Measurements from ENCODE around the gene DFFB. TPM values are rescaled to one million over a fixed set of nuclear protein-coding genes. Genes with fewer than 3 reads are reported as not detected.

The DFFB gene
- polyA plus RNA-seq, 1 donor from 2014 or later = 20.2 TPM

- H3K79me2 ChIP-seq (replicated peaks; ENCODE audit: insufficient read depth, low read length) = no peaks in the 10 kb centered on the region
- H3K4me3 ChIP-seq (ENCODE audit: low read length) = no peak overlapping the region
- no peaks in the 10 kb centered on the region for H3F3A ChIP-seq (ENCODE audit: insufficient read depth, low read length, poor library complexity, severe bottlenecking)
- no peak overlapping the region for H2AFZ ChIP-seq (ENCODE audit: low read depth, low read length)
- H4K20me1 ChIP-seq (ENCODE audit: insufficient read depth) = no peaks in the 10 kb centered on the region
- no peak overlapping the region for H3K9ac ChIP-seq (ENCODE audit: low read length)
- no peak overlapping the region for H3K4me2 ChIP-seq (ENCODE audit: low read length)
- TF ChIP-seq EZH2 (IDR thresholded peaks at IDR 0.05; ENCODE audit: borderline replicate concordance, insufficient read depth, low read length, poor library complexity, severe bottlenecking) (no peak), RAD21 (conservative IDR thresholded peaks at IDR 0.05) (no peak), EP300 (conservative IDR thresholded peaks at IDR 0.05; ENCODE audit: poor library complexity, severe bottlenecking) (no peak), SMC3 (conservative IDR thresholded peaks at IDR 0.05; ENCODE audit: poor library complexity) (no peak), MXI1 (conservative IDR thresholded peaks at IDR 0.05; ENCODE audit: poor library complexity, severe bottlenecking) (no peak), POLR2AphosphoS5 (IDR thresholded peaks at IDR 0.05) (no peak), CTCF (IDR thresholded peaks at IDR 0.05; ENCODE audit: poor library complexity, severe bottlenecking) (no peak), TAF1 (IDR thresholded peaks at IDR 0.05; ENCODE audit: low read depth) (no peak)
- TF ChIP-seq, protein P1, sequence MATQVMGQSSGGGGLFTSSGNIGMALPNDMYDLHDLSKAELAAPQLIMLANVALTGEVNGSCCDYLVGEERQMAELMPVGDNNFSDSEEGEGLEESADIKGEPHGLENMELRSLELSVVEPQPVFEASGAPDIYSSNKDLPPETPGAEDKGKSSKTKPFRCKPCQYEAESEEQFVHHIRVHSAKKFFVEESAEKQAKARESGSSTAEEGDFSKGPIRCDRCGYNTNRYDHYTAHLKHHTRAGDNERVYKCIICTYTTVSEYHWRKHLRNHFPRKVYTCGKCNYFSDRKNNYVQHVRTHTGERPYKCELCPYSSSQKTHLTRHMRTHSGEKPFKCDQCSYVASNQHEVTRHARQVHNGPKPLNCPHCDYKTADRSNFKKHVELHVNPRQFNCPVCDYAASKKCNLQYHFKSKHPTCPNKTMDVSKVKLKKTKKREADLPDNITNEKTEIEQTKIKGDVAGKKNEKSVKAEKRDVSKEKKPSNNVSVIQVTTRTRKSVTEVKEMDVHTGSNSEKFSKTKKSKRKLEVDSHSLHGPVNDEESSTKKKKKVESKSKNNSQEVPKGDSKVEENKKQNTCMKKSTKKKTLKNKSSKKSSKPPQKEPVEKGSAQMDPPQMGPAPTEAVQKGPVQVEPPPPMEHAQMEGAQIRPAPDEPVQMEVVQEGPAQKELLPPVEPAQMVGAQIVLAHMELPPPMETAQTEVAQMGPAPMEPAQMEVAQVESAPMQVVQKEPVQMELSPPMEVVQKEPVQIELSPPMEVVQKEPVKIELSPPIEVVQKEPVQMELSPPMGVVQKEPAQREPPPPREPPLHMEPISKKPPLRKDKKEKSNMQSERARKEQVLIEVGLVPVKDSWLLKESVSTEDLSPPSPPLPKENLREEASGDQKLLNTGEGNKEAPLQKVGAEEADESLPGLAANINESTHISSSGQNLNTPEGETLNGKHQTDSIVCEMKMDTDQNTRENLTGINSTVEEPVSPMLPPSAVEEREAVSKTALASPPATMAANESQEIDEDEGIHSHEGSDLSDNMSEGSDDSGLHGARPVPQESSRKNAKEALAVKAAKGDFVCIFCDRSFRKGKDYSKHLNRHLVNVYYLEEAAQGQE (IDR thresholded peaks at IDR 0.05; ENCODE audit: borderline replicate concordance) = no peak
- H3K9me2 ChIP-seq (ENCODE audit: insufficient read depth, low read length) = no peaks in the 10 kb centered on the region
- no peaks in the 10 kb centered on the region for H3K9me3 ChIP-seq (ENCODE audit: low read length)
- H3K27me3 ChIP-seq (ENCODE audit: insufficient read depth, low read depth, low read length) = no peaks in the 10 kb centered on the region
- H3K36me3 ChIP-seq (ENCODE audit: insufficient read depth, low read length) = no peaks in the 10 kb centered on the region
- no peak overlapping the region for H3K27ac ChIP-seq (ENCODE audit: low read length)
Observed at GRCh38 chr1:3918966-3919611, 61.8 kb downstream of the DFFB start.

DNA sequence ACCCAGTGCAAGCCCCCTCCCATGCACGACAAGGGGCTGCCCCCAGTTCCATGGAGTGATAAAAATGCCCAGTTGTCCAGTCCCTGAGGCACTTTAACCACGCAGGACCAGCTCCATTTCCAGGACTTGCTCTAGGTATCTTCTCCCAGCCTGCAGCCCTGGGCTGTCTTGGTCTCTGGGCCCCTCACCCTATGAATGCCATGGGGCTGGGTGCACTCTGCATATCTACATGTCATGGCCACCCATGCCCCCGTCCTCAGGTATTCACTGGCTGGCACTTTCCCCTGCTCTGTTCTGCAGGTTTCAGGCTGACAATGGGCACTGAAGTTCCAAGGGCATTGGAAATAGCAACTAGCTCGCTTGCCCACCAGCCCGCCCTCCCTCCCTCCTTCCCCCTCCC lies 62.4 kb downstream of the DFFB start:
- TF ChIP-seq EZH2 (IDR thresholded peaks at IDR 0.05; ENCODE audit: borderline replicate concordance, insufficient read depth, low read length, poor library complexity, severe bottlenecking) (no peak), POLR2AphosphoS5 (IDR thresholded peaks at IDR 0.05) (no peak), TAF1 (IDR thresholded peaks at IDR 0.05; ENCODE audit: low read depth) (no peak), MXI1 (conservative IDR thresholded peaks at IDR 0.05; ENCODE audit: poor library complexity, severe bottlenecking) (no peak), CTCF (IDR thresholded peaks at IDR 0.05; ENCODE audit: poor library complexity, severe bottlenecking) (no peak), SMC3 (conservative IDR thresholded peaks at IDR 0.05; ENCODE audit: poor library complexity) (no peak), EP300 (conservative IDR thresholded peaks at IDR 0.05; ENCODE audit: poor library complexity, severe bottlenecking) (no peak), RAD21 (conservative IDR thresholded peaks at IDR 0.05) (no peak)
- TF ChIP-seq, protein P1 (IDR thresholded peaks at IDR 0.05; ENCODE audit: borderline replicate concordance) = no peak
- Histone ChIP-seq H3K9me2 (ENCODE audit: insufficient read depth, low read length) (no peaks in the 10 kb centered on the region), H2AFZ (ENCODE audit: low read depth, low read length) (no peak overlapping the region), H3F3A (ENCODE audit: insufficient read depth, low read length, poor library complexity, severe bottlenecking) (no peaks in the 10 kb centered on the region), H3K9ac (ENCODE audit: low read length) (no peak overlapping the region), H3K4me3 (ENCODE audit: low read length) (no peak overlapping the region), H3K27ac (ENCODE audit: low read length) (no peak overlapping the region), H3K4me2 (ENCODE audit: low read length) (no peak overlapping the region), H3K36me3 (ENCODE audit: insufficient read depth, low read length) (no peaks in the 10 kb centered on the region), H3K79me2 (replicated peaks; ENCODE audit: insufficient read depth, low read length) (no peaks in the 10 kb centered on the region), H4K20me1 (ENCODE audit: insufficient read depth) (no peaks in the 10 kb centered on the region), H3K27me3 (ENCODE audit: insufficient read depth, low read depth, low read length) (no peaks in the 10 kb centered on the region), H3K9me3 (ENCODE audit: low read length) (no peaks in the 10 kb centered on the region)

Data from neural cell (in vitro differentiated cells).